Activated T-cell treated with anti-CD3 and anti-CD28 coated beads, Interleukin-2, amount 50 U/mL, for 4 hours (primary cell): Measurements from ENCODE around the gene IKBIP. TPM values are rescaled to one million over a fixed set of nuclear protein-coding genes. Genes with fewer than 3 reads are reported as not detected.
"Not testable (repeated sequence)": the region's sequence is repeated elsewhere in the genome, so short reads cannot be mapped to it uniquely, and the experiment has no call there.

ENCODE experiments used
- ATAC-seq, 2 donors: fragments of 200-7000 bp; cut with Tn5 transposase; one replicate each; pipeline ENCODE4 v1.10.0; 2021
- DNase-seq: peaks from one replicate; pipeline ENCODE4 v3.0.0-alpha.2; 2020
- H3K27me3 Mint-ChIP-seq: one replicate; pipeline ENCODE4 v1.8.0; 2021; ENCODE audit warnings: low read depth, mixed read lengths
- H3K36me3 Mint-ChIP-seq: one replicate; pipeline ENCODE4 v1.8.0; 2022; ENCODE audit warnings: mixed read lengths; ENCODE audit not compliant: insufficient read depth
- H3K4me1 Mint-ChIP-seq: one replicate; pipeline ENCODE4 v1.8.0; 2021; ENCODE audit warnings: low read depth, mixed read lengths
- H3K4me3 Mint-ChIP-seq: one replicate; pipeline ENCODE4 v1.8.0; 2021; ENCODE audit warnings: mild to moderate bottlenecking, moderate library complexity, mixed read lengths
- H3K9me3 Mint-ChIP-seq: one replicate; pipeline ENCODE4 v1.8.0; 2021; ENCODE audit warnings: mixed read lengths
- total RNA-seq, 3 donors: library from RNA; stranded (reverse); gene quantifications; one replicate each; pipeline ENCODE4 v1.2.1, GENCODE V29; 2021

IKBIP gene
- total RNA-seq, 3 donors from 2014 or later, result 12.0 to 14.5 (median 12.6) TPM

DNA sequence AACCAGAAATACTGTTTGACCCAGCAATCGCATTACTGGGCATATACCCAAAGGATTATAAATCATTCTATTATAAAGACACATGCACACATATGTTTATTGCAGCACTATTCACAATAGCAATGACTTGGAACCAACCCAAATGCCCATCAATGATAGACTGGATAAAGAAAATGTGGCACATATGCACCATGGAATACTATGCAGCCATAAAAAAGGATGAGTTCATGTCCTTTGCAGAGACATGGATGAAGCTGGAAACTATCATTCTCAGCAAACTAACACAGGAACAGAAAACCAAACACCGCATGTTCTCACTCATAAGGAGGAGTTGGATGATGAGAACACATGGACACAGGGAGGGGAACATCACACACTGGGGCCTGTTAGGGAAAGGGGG lies 67.8 kb downstream of the IKBIP start:
- DNase-seq, H3K36me3 Mint-ChIP-seq, H3K27me3 Mint-ChIP-seq, H3K9me3 Mint-ChIP-seq, H3K4me1 Mint-ChIP-seq, H3K4me3 Mint-ChIP-seq, ATAC-seq: not testable (repeated sequence)

GRCh38 chr12:98575013-98575412 lies 69.6 kb downstream of the IKBIP start:
- Mint-ChIP-seq H3K27me3 (peaks cover 2% of the 10 kb centered on the region), H3K36me3 (no peaks in the 10 kb centered on the region), H3K4me1 (no peaks in the 10 kb centered on the region), H3K9me3 (no peaks in the 10 kb centered on the region), H3K4me3 (no peak overlapping the region)
- DNase-seq, result no peak
- ATAC-seq, result no peak

Other genes with a start within 250 kb of the IKBIP start
- 100 to 1,000 TPM; 180 to 198 (median 187) TPM for gene TMPO, start 129.2 kb downstream of the IKBIP start, total RNA-seq
- 100 to 1,000 TPM; 658 to 671 (median 664) TPM for gene SLC25A3, start 51.1 kb downstream of the IKBIP start, total RNA-seq
- gene APAF1, start 502 bp upstream of the IKBIP start, total RNA-seq, result 1 to 10 TPM; 4.8 to 9.2 (median 6.6) TPM